ENCODE results near the gene CIDEB. TPM values are rescaled to one million over a fixed set of nuclear protein-coding genes. Genes with fewer than 3 reads are reported as not detected.

Gene CIDEB
- total and polyA plus RNA-seq, 2 of the 8 experiments (the other 6 are each of a cell fraction or from before 2014, with no cell fraction given): 0.11 TPM; not detected in 1

- TF ChIP-seq RBBP5 (IDR thresholded peaks at IDR 0.05; ENCODE audit: borderline replicate concordance, low read depth, low read length) (no peak), RAD21 (IDR thresholded peaks at IDR 0.05 in 1 of 2, conservative IDR thresholded peaks at IDR 0.05 in 1 of 2; ENCODE audit: low read depth in 2 of 2, low read length in 2 of 2) (no peak)
These were observed 46.0 kb upstream of the CIDEB start (continued) for GRCh38 chr14:24353559-24354481.
